CD14-positive monocyte (primary cell): ENCODE results near the gene RBFOX2. TPM values are rescaled to one million over a fixed set of nuclear protein-coding genes. Genes with fewer than 3 reads are reported as not detected.

ENCODE experiments used
- DNase-seq, 3 donors: peaks; one replicate each; pipeline ENCODE4 v3.0.0-alpha.2; 2011 to 2022
- H2AFZ ChIP-seq: 2 replicates; pipeline ENCODE4 v1.6.0; 2012; ENCODE audit warnings: mild to moderate bottlenecking, low read depth, low read length, inconsistent platforms; ENCODE audit not compliant: insufficient read depth, poor library complexity, severe bottlenecking
- H3K27ac ChIP-seq, 2 donors: 1 replicate in 1 of 2; 2 replicates in 1 of 2; pipeline ENCODE4 v1.5.1; 2012 to 2013; ENCODE audit warnings: low read length in 2 of 2, control low read depth in 1 of 2, inconsistent platforms in 1 of 2, low read depth in 1 of 2, mild to moderate bottlenecking in 1 of 2
- H3K27me3 ChIP-seq, 2 donors: one replicate each; pipeline versions ENCODE4 v1.6.0 to v1.6.1; 2011 to 2013; ENCODE audit warnings: low read length in 2 of 2; ENCODE audit not compliant: control insufficient read depth in 2 of 2, insufficient read depth in 2 of 2
- H3K36me3 ChIP-seq, 2 donors: replicated peaks in 1 of 2; 1 replicate in 1 of 2; 2 replicates in 1 of 2; pipeline versions ENCODE4 v1.5.1 to v1.6.1; 2012 to 2013; ENCODE audit warnings: low read length in 2 of 2, control low read depth in 1 of 2, inconsistent platforms in 1 of 2, mild to moderate bottlenecking in 1 of 2; ENCODE audit not compliant: insufficient read depth in 2 of 2, control insufficient read depth in 1 of 2
- H3K4me1 ChIP-seq, 2 donors: 1 replicate in 1 of 2; 2 replicates in 1 of 2; pipeline versions ENCODE4 v1.5.1 to v1.6.1; 2012 to 2013; ENCODE audit warnings: low read length in 2 of 2, control low read depth in 1 of 2, inconsistent platforms in 1 of 2, mild to moderate bottlenecking in 1 of 2, moderate library complexity in 1 of 2; ENCODE audit not compliant: insufficient read depth in 2 of 2, control insufficient read depth in 1 of 2
- H3K4me2 ChIP-seq: replicated peaks from 2 replicates; pipeline ENCODE3; 2012; ENCODE audit warnings: low read length, moderate library complexity, mild to moderate bottlenecking; ENCODE audit not compliant: poor library complexity, severe bottlenecking; ENCODE audit errors: extremely low read depth
- H3K4me3 ChIP-seq, 3 experiments: fragments of 200-600 bp in 1 of 3; sonication (generic) in 1 of 3; replicated peaks in 1 of 3; 1 replicate in 2 of 3; 2 replicates in 1 of 3; pipeline ENCODE4 v1.5.1; 2011 to 2013; ENCODE audit warnings: low read length in 3 of 3, mild to moderate bottlenecking in 3 of 3, control low read depth in 2 of 3, low read depth in 2 of 3, inconsistent platforms in 1 of 3, moderate library complexity in 1 of 3
- H3K79me2 ChIP-seq: 2 replicates; pipeline ENCODE4 v1.6.0; 2012; ENCODE audit warnings: mild to moderate bottlenecking, control low read depth, inconsistent platforms, low read length, moderate library complexity; ENCODE audit not compliant: insufficient read depth
- H3K9ac ChIP-seq: 2 replicates; pipeline ENCODE4 v1.6.0; 2017; ENCODE audit warnings: low read length, mild to moderate bottlenecking; ENCODE audit not compliant: insufficient read depth, poor library complexity, severe bottlenecking
- H3K9me3 ChIP-seq, 2 donors: replicated peaks in 1 of 2; 1 replicate in 1 of 2; 2 replicates in 1 of 2; pipeline versions ENCODE4 v1.5.1 to v1.6.1; 2012 to 2013; ENCODE audit warnings: low read length in 2 of 2, control low read depth in 1 of 2; ENCODE audit not compliant: control insufficient read depth in 1 of 2, insufficient read depth in 1 of 2
- H4K20me1 ChIP-seq: 2 replicates; pipeline ENCODE4 v1.6.0; 2012; ENCODE audit warnings: mild to moderate bottlenecking, low read length, control low read depth, moderate library complexity; ENCODE audit not compliant: insufficient read depth
- H3K27ac Mint-ChIP-seq, 7 donors: one replicate each; pipeline ENCODE4 v1.8.0; 2020; ENCODE audit warnings: mild to moderate bottlenecking in 7 of 7, mixed read lengths in 7 of 7, moderate library complexity in 6 of 7, inconsistent platforms in 2 of 7
- H3K27me3 Mint-ChIP-seq, 3 donors: one replicate each; pipeline ENCODE4 v1.8.0; 2021 to 2022; ENCODE audit warnings: low read depth in 3 of 3, mild to moderate bottlenecking in 3 of 3, mixed read lengths in 3 of 3, moderate library complexity in 3 of 3, inconsistent platforms in 1 of 3
- H3K36me3 Mint-ChIP-seq, 2 donors: one replicate each; pipeline ENCODE4 v1.8.0; 2020; ENCODE audit warnings: mixed read lengths in 2 of 2, inconsistent platforms in 1 of 2, mild to moderate bottlenecking in 1 of 2
- H3K4me1 Mint-ChIP-seq: one replicate; pipeline ENCODE4 v1.8.0; 2020; ENCODE audit warnings: mild to moderate bottlenecking, mixed read lengths
- H3K4me3 Mint-ChIP-seq, 2 donors: one replicate each; pipeline ENCODE4 v1.8.0; 2020; ENCODE audit warnings: mild to moderate bottlenecking in 2 of 2, mixed read lengths in 2 of 2, moderate library complexity in 1 of 2
- H3K9me3 Mint-ChIP-seq, 7 donors: one replicate each; pipeline ENCODE4 v1.8.0; 2020 to 2022; ENCODE audit warnings: mixed read lengths in 7 of 7, mild to moderate bottlenecking in 6 of 7, moderate library complexity in 6 of 7, inconsistent platforms in 2 of 7
- WGBS: methylation state at CpG from one replicate; pipeline ENCODE4 v1.1.5; 2013; ENCODE audit warnings: missing lambda C conversion rate; ENCODE audit not compliant: insufficient coverage; 5-methylcytosine and 5-hydroxymethylcytosine counted together
- intact Hi-C, 2 donors: fragments of 100-400 bp; cut with micrococcal nuclease; formaldehyde crosslinking; loops; one replicate each; pipeline versions ENCODE4 v1.15.0 to v1.15.1; 2023
- polyA plus RNA-seq, 3 donors: library from polyadenylated mRNA; depleted of rRNA in 1 of 3; unstranded in 2 of 3; stranded (reverse) in 1 of 3; fragments of 300-500 nt in 2 of 3; fragments of >200 nt in 1 of 3; fragmentation: Illumina TruSeq in 2 of 3; gene quantifications; 1 replicate in 2 of 3; 2 replicates in 1 of 3; pipeline ENCODE4 v1.2.3, GENCODE V29; 2012 to 2021
- TF ChIP-seq, protein P1 (sequence below): fragments of 200-600 bp; IDR thresholded peaks from one replicate; pipeline ENCODE4 v1.8.0; 2022; ENCODE audit warnings: antibody characterized with exemption, mild to moderate bottlenecking

RBFOX2 gene
- polyA plus RNA-seq, 3 donors, result not detected

DNA sequence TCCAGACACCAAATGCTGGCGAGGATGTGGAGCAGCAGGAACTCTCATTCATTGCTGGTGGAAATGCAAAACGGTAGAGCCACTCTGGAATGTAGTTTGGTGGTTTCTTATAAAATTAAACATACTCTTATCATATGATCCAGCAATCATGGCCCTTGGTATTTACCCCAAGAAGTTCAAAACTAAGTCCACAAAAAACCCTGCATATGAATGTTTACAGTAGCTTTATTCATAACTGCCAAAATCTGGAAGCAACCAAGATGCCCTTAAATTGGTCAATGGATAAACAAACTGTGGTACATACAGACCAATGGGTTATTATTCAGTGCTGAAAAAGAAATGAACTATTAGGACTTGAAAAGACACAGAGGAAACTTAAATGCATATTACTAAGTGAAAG, 223.2 kb downstream of the RBFOX2 start:
- TF ChIP-seq, protein P1, sequence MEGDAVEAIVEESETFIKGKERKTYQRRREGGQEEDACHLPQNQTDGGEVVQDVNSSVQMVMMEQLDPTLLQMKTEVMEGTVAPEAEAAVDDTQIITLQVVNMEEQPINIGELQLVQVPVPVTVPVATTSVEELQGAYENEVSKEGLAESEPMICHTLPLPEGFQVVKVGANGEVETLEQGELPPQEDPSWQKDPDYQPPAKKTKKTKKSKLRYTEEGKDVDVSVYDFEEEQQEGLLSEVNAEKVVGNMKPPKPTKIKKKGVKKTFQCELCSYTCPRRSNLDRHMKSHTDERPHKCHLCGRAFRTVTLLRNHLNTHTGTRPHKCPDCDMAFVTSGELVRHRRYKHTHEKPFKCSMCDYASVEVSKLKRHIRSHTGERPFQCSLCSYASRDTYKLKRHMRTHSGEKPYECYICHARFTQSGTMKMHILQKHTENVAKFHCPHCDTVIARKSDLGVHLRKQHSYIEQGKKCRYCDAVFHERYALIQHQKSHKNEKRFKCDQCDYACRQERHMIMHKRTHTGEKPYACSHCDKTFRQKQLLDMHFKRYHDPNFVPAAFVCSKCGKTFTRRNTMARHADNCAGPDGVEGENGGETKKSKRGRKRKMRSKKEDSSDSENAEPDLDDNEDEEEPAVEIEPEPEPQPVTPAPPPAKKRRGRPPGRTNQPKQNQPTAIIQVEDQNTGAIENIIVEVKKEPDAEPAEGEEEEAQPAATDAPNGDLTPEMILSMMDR, result no peak
- H3K36me3 Mint-ChIP-seq, result no peaks in the 10 kb centered on the region

DNA sequence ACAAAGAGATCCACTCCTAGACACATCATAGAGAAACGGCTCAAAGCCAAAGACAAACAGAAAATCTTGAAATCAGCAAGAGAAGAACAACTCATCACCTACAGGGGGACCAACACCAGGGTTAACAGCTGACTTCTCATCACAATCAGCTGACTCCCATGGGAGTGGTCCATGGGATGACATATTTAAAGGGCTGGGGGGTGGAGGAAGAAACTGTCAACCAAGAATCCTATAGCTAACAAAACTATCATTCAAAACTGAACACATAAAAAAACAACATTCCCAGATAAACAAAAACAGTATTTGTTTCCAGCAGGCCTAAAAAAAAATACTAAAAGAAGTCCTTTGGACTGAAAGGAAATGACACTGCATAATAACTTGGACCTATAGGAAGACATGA, 224.2 kb downstream of the RBFOX2 start:
- TF ChIP-seq, protein P1, result no peak
- H3K4me3 ChIP-seq, result no peak overlapping the region
- intact Hi-C loops, result no loop called here
- no CpG with 5 or more reads among the region's 1 CpG for WGBS
- H3K9me3 ChIP-seq, result no peaks in the 10 kb centered on the region
- Mint-ChIP-seq H3K36me3 (no peaks in the 10 kb centered on the region), H3K4me1 (no peaks in the 10 kb centered on the region), H3K27me3 (peaks cover 0 to 1% (median 0%) of the 10 kb centered on the region in 3 donors), H3K4me3 (no peak overlapping the region), H3K9me3 (peaks cover 4 to 11% (median 7%) of the 10 kb centered on the region in 7 donors), H3K27ac (no peak overlapping the region)
- no peaks in the 10 kb centered on the region for H4K20me1 ChIP-seq
- no peak overlapping the region for H2AFZ ChIP-seq
- no peak overlapping the region for H3K4me2 ChIP-seq
- H3K36me3 ChIP-seq, result no peaks in the 10 kb centered on the region
- H3K79me2 ChIP-seq, result no peaks in the 10 kb centered on the region
- no peaks in the 10 kb centered on the region for H3K27me3 ChIP-seq
- no peak for DNase-seq
- no peak overlapping the region for H3K9ac ChIP-seq
- no peaks in the 10 kb centered on the region for H3K4me1 ChIP-seq
- H3K27ac ChIP-seq, result no peak overlapping the region

More for the DNA sequence above, 223.2 kb downstream of the RBFOX2 start:
- H3K27ac ChIP-seq, result no peak overlapping the region
- no peaks in the 10 kb centered on the region for H4K20me1 ChIP-seq
- H3K4me3 ChIP-seq, result no peak overlapping the region
- intact Hi-C loops, result no loop called here
- H3K27ac Mint-ChIP-seq, result no peak overlapping the region
- H3K9me3 ChIP-seq, result no peaks in the 10 kb centered on the region
- H3K4me3 Mint-ChIP-seq, result no peak overlapping the region
- DNase-seq, result no peak
- no peaks in the 10 kb centered on the region for H3K36me3 ChIP-seq
- no peaks in the 10 kb centered on the region for H3K27me3 ChIP-seq
- H3K4me1 ChIP-seq, result no peaks in the 10 kb centered on the region
- peaks cover 5 to 11% (median 7%) of the 10 kb centered on the region in 7 donors for H3K9me3 Mint-ChIP-seq
- H3K4me1 Mint-ChIP-seq, result no peaks in the 10 kb centered on the region
- H3K9ac ChIP-seq, result no peak overlapping the region
- H3K27me3 Mint-ChIP-seq, result peaks cover 0 to 1% (median 1%) of the 10 kb centered on the region in 3 donors
- H2AFZ ChIP-seq, result no peak overlapping the region
- no peak overlapping the region for H3K4me2 ChIP-seq
- H3K79me2 ChIP-seq, result no peaks in the 10 kb centered on the region
- no CpG with 5 or more reads among the region's 2 CpGs for WGBS
